ENCODE data around the gene TSPEAR. TPM values are rescaled to one million over a fixed set of nuclear protein-coding genes. Genes with fewer than 3 reads are reported as not detected.

Gene TSPEAR
- total RNA-seq, 1 experiment from 2014 or later, result 0.32 TPM

- H3K9me3 ChIP-seq, result no peaks in the 10 kb centered on the region
- peaks cover 9% of the 10 kb centered on the region for H3K4me1 ChIP-seq
- Mint-ChIP-seq H3K4me3 (ENCODE audit: unreplicated experiment) (no peak overlapping the region), H3K27me3 (ENCODE audit: insufficient read depth, unreplicated experiment) (no peaks in the 10 kb centered on the region), H3K9me3 (ENCODE audit: unreplicated experiment) (no peaks in the 10 kb centered on the region), H3K36me3 (ENCODE audit: insufficient read depth, unreplicated experiment) (no peaks in the 10 kb centered on the region), H3K27ac (ENCODE audit: unreplicated experiment) (no peak overlapping the region), H3K4me1 (ENCODE audit: low read depth, unreplicated experiment) (no peaks in the 10 kb centered on the region)
- no TSS peak for BruUV-seq (replicated peaks)
- DNase-seq, result no peak
- ChIA-PET CTCF (no interaction called here), POLR2A (no interaction called here)
- no peak for TF ChIP-seq CTCF (IDR thresholded peaks at IDR 0.05; ENCODE audit: insufficient read depth in 1 of 2, low read depth in 1 of 2, low read length in 1 of 2, severe bottlenecking in 1 of 2, unreplicated experiment in 1 of 2)
- no peak overlapping the region for H3K4me3 ChIP-seq (ENCODE audit: low read depth, low read length)
- H3K27me3 ChIP-seq (replicated peaks; ENCODE audit: control insufficient read depth, insufficient read depth, low read length), result no peaks in the 10 kb centered on the region
- H3K36me3 ChIP-seq (ENCODE audit: control insufficient read depth, insufficient read depth, low read length), result no peaks in the 10 kb centered on the region
- intact Hi-C loops (cut with micrococcal nuclease; ENCODE audit: unreplicated experiment), result no loop called here
These were observed 202.5 kb downstream of the TSPEAR start for GRCh38 chr21:44508711-44509445.

DNA sequence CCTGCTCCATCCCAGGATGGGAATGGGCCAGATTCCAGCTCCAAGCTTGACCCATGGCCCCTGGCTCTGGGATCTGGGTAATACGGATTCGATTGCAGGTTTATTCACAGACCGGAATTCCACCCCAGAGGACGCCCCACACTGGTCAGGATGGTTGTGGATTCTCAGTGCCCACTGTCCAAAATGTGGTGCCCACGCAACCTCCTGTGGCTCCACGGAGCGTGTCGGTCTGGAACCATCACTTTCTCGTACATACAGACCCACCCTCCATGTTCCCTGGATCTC, 203.0 kb downstream of the TSPEAR start:
- H3K27me3 ChIP-seq (replicated peaks; ENCODE audit: control insufficient read depth, insufficient read depth, low read length), result no peaks in the 10 kb centered on the region
- no peak for TF ChIP-seq CTCF (IDR thresholded peaks at IDR 0.05; ENCODE audit: insufficient read depth in 1 of 2, low read depth in 1 of 2, low read length in 1 of 2, severe bottlenecking in 1 of 2, unreplicated experiment in 1 of 2)
- intact Hi-C loops (cut with micrococcal nuclease; ENCODE audit: unreplicated experiment), result no loop called here
- H3K4me1 ChIP-seq, result peaks cover 9% of the 10 kb centered on the region
- POLR2A ChIA-PET, result no interaction called here
- Mint-ChIP-seq H3K27me3 (ENCODE audit: insufficient read depth, unreplicated experiment) (no peaks in the 10 kb centered on the region), H3K9me3 (ENCODE audit: unreplicated experiment) (no peaks in the 10 kb centered on the region), H3K4me3 (ENCODE audit: unreplicated experiment) (no peak overlapping the region), H3K4me1 (ENCODE audit: low read depth, unreplicated experiment) (no peaks in the 10 kb centered on the region), H3K27ac (ENCODE audit: unreplicated experiment) (no peak overlapping the region), H3K36me3 (ENCODE audit: insufficient read depth, unreplicated experiment) (no peaks in the 10 kb centered on the region)
- no peaks in the 10 kb centered on the region for H3K36me3 ChIP-seq (ENCODE audit: control insufficient read depth, insufficient read depth, low read length)
- BruUV-seq (replicated peaks), result no TSS peak
- H3K4me3 ChIP-seq (ENCODE audit: low read depth, low read length), result no peak overlapping the region
- CTCF ChIA-PET, result no interaction called here
- DNase-seq, result no peak
- H3K9me3 ChIP-seq, result no peaks in the 10 kb centered on the region

- no peak overlapping the region for H3K27ac Mint-ChIP-seq (ENCODE audit: unreplicated experiment)
- no peak for TF ChIP-seq CTCF (IDR thresholded peaks at IDR 0.05; ENCODE audit: insufficient read depth in 1 of 2, low read depth in 1 of 2, low read length in 1 of 2, severe bottlenecking in 1 of 2, unreplicated experiment in 1 of 2)
- no TSS peak for BruUV-seq (replicated peaks)
- H3K9me3 Mint-ChIP-seq (ENCODE audit: unreplicated experiment), result no peaks in the 10 kb centered on the region
- H3K4me1 Mint-ChIP-seq (ENCODE audit: low read depth, unreplicated experiment), result no peaks in the 10 kb centered on the region
- H3K9me3 ChIP-seq, result no peaks in the 10 kb centered on the region
- no peaks in the 10 kb centered on the region for H3K27me3 Mint-ChIP-seq (ENCODE audit: insufficient read depth, unreplicated experiment)
- ChIA-PET CTCF (no interaction called here), POLR2A (no interaction called here)
- H3K4me3 Mint-ChIP-seq (ENCODE audit: unreplicated experiment), result no peak overlapping the region
- no peaks in the 10 kb centered on the region for H3K36me3 ChIP-seq (ENCODE audit: control insufficient read depth, insufficient read depth, low read length)
- H3K36me3 Mint-ChIP-seq (ENCODE audit: insufficient read depth, unreplicated experiment), result no peaks in the 10 kb centered on the region
- no peak overlapping the region for H3K4me3 ChIP-seq (ENCODE audit: low read depth, low read length)
- DNase-seq, result no peak
- intact Hi-C loops (cut with micrococcal nuclease; ENCODE audit: unreplicated experiment), result no loop called here
- no peaks in the 10 kb centered on the region for H3K27me3 ChIP-seq (replicated peaks; ENCODE audit: control insufficient read depth, insufficient read depth, low read length)
- peaks cover 9% of the 10 kb centered on the region for H3K4me1 ChIP-seq
These were observed 203.5 kb downstream of the TSPEAR start for GRCh38 chr21:44507673-44508425.

All from Caco-2 (cell line).